GM18868 (cell line): ENCODE data around the gene CSTF1.

Source experiments
- ATAC-seq: cut with Tn5 transposase; IDR thresholded peaks from one replicate; pipeline ENCODE4 v1.9.1; 2021; ENCODE audit warnings: mild to moderate bottlenecking, moderate library complexity; ENCODE audit not compliant: unreplicated experiment

Gene CSTF1

DNA sequence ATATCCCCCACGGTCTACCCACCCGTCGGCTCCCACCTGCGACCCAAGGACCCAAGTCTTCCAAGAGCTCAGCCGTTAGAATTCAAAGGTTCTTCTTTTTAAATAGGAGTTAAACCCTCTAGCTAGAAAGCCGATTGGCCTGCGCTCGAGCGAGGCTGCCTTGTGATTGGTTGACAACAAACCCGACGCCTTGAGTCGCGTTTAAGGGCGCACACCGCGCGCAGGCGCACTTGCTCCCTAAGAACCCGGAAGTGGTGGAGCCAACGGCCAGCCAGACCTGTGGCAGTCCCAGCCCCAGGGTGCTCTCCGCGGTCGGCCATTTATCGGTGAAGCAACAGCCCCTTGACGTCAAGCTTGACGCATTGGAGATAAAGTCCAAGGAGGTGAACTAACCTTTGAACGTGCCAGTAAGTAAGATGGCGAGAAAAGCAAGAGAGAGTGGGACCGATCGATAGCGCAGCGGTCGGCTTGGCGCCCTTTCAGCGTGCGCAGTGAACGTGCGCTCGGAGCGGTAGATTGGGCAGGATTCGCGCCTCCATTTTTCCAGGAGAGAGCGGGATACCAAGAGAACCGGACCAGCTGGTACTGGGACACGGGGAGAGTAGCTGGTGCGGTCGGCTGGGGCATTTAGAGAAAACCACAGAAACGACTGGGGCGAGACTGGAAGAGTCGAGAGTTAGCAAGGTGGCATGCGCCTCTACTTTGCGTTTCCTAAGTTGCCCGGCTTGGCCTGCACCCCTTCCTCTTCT, at the start of gene CSTF1, which contains the start of gene AURKA:
Gene CSTF1, plus strand, starts transcription at position 514 of the 749 bp plus-strand sequence. CDS start 2,908 bp downstream, outside the sequence.
Gene AURKA, minus strand, starts transcription at position 84 of the 749 bp plus-strand sequence. CDS start 4,018 bp downstream, outside the sequence.
- peak; percentile 92 for ATAC-seq

DNA sequence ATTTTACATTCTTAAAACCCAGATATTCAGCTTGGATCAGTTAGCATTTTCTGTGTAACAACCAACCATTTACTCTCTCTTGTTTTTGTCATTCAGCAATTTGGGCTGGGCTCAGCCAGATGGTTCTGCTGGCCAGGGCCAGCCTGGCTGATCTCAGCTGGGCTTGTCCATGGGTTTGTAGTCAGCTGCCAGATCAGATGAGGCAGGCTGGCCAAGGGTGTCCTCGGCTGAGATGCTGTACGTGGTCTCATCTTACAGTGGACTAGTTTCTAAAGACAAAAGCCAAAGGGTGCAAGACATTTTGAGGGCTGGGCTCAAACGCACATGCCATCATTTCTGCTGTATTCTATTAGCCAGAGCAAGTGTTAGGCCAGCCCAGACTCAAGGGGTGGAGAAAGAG, 49.7 kb upstream of the CSTF1 start:
- no peak for ATAC-seq

GRCh38 chr20:56343861-56344381, 48.5 kb upstream of the CSTF1 start:
- peak; percentile 93 for ATAC-seq

DNA sequence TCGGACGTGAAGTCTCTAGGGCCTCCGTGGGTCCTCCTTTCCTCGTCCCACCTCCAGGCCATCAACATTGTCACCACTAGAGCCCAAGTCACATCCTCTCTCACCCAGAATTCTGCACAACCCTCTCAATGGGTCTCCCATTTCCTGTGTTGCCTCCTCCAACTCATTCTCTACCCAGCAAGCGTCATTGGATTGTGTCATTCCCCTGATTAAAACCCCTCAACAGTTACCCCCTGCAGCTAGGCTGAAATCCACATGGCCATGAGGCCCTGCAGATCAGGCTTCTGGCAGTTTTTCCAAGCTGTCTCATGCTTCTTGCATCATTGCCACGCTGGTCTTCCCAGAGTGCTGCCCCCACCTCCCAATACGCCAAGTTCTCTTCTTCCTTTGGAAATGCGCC, 46.5 kb upstream of the CSTF1 start:
- no peak for ATAC-seq

GRCh38 chr20:56347628-56348304, 44.7 kb upstream of the CSTF1 start:
- ATAC-seq, result no peak

DNA sequence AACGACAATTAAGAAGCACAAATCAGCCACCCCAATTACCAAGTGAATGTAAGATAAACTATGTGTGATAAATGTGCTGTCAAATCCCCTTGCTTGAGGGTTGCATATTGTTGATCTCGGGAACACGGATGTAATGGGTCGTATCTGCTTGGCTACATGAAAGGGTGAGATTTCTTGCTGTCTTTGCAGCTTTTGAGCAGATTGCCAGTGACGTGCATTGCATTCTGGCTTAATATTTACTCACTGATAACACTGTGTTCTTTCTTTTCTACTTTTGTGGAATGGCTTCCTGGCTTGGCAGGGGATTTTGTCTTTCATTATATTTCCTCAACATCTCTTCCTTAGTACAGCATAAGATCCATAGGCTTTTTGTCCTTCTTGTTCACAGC, 44.1 kb upstream of the CSTF1 start:
- no peak for ATAC-seq

DNA sequence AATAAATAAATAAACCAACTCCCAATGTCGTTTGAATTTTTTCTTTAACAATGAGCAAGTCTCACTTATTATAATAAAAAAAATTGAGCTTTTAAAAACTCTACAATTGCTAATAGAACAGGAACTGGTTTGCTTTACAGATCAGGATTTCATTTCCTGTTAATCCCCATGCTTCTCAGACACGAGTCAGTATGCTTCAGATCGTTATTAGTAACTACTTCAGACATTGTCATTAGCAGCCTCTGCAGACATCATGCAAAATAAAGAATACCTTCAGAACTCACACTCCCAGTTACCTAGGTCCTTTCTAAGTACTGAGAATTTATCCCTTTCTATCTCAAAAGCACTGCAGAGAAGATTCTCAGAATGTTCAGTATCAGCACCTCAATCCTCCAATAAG, 43.7 kb upstream of the CSTF1 start:
- no peak for ATAC-seq

DNA sequence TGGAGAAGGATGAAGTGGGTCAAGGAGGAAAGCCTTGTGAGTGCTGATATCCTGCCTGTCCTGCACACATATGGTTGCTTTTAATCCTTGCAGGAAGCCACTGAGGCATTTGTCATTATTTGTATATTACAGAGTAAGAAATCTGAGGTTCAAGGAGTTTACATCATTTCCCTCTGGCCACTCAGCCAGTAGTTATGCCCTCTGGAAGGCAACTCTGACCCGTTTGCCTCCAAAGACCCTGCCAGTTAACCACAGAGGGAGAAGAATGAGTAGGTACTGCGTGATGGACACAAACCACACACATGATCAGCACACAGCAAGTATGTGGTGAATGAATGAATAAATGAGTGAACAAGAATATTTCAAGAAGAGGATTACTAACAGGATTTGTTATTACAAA, 41.6 kb upstream of the CSTF1 start:
- ATAC-seq, result no peak

DNA sequence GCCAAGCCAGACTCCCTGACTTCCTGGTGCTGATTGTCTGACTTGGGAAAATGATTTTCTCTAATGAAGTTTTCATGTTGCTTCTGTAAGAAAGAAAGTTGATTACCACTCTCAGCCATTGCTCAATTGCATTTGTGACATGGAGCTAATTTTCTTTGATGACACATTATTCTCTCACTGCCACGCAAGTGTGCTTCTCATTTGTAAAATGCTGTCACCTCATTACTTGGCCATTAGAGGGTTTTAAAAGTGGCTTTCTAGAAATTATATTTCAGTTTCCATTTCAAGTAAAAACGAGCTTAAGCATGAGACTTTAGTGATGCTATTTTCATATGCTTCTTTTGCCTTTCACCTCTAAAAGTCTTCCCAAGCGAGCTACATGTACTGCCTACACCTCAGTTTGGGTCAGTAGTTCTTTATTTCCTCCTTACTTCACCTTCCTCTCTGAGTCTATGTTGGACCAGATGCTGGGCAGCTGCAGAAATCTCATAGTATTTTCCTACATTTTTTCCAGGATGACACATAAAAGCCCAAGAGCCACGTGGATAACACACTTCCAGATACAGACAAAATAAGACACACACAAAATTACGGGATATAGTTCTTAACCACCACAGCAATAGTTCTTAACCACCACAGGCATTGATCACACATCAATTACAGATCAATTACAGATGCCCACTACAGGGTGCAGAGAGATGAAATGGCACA, 39.9 kb upstream of the CSTF1 start:
- no peak for ATAC-seq

DNA sequence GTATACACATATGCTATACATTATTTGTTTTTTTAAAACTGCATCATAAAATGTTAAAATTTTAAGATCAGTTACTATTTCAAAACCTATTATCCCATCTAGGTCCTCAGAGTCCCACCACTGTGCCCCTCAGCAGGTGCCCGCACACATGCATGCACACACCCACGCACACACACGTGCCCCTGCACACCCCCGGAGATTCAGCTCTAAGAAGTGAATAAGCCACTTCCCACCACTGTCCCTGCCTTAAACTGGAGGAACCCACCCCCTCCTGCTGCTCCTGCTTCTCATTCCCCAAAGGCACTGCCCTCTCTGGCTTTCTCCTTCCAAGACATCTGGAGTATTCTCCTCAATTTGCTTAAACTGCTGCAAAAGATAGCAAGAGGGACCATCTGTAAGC, 39.1 kb upstream of the CSTF1 start:
- no peak for ATAC-seq

DNA sequence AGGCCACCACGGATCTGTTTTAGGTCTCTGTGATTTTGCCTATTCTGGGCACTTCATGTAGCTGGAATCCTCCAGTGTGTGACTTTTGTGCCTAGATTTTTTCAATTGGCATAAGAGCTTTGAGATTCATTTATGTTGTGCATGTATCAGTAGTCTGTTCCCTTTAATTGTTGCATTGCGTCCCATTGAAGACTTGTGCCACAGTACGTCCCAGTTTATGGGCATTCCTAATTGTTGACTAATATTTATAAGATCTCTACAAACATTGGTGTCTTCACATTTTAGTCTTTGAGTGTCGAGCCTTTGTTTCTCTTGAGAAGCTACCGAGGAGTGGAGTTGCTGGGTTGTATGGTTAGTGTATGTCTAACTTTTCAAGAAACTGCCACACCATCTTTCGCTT, 34.4 kb upstream of the CSTF1 start:
- ATAC-seq, result no peak

GRCh38 chr20:56358600-56359211, 33.7 kb upstream of the CSTF1 start, which contains the start of gene FAM210B:
TSS of gene FAM210B (plus strand) at chr20:56358974. CDS start at chr20:56359006, 32 bp downstream.
- peak; percentile 97 for ATAC-seq

DNA sequence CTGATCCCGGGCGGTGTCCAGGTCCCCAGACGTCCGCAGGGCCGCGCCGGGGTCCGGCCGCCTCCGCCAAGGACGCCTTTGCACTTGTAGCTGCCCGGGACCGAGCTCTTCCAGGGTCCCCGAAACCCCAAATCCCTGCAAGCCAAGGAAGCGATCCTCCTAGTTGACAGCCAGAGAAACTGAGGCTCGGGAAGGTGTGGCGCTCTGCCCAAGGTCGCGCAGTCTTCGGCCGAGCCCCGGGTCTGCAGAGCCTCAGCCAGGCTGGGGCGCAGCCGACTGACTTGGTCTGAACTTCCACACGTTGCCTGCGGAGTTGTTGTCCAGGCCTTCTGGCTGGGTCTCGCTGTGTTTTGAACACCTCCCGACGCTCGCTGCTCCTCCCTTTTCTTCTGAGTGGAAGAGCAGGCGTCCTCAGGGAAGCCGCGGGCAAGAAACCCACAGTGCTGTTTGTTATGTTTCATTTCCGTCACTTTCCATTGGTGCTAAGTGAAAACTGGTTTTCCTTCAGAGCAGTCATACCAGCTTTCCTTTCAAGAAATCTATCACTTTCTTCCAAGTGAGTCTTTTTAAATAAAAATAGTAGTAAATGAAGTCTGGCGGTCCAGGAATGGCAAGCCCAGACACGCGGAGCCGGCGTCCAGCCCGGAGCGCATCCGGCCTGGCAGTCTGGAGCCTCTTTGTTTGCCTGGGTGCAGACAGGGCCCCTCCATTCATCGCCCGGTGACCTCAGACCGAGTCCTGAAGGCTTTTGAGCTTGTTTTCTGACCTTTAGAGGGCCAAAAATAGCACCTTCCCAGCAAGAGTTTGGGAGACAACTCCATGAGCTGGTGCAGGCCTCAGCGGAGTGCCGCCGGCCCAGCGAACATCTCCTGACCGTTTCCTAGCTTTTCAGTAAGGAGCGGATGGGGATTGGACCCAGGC, 33.0 kb upstream of the CSTF1 start:
- peak; percentile 22 for ATAC-seq

- ATAC-seq, result no peak
These were observed 32.1 kb upstream of the CSTF1 start for GRCh38 chr20:56360133-56360907.

- no peak for ATAC-seq
These were observed 31.6 kb upstream of the CSTF1 start for GRCh38 chr20:56360908-56361205.

GRCh38 chr20:56361900-56362299, 30.5 kb upstream of the CSTF1 start:
- no peak for ATAC-seq

GRCh38 chr20:56362833-56363413, 29.5 kb upstream of the CSTF1 start:
- ATAC-seq, result no peak

- no peak for ATAC-seq
These were observed 29.0 kb upstream of the CSTF1 start for GRCh38 chr20:56363491-56363890.
